ENCODE results near the gene THSD4.

DNA sequence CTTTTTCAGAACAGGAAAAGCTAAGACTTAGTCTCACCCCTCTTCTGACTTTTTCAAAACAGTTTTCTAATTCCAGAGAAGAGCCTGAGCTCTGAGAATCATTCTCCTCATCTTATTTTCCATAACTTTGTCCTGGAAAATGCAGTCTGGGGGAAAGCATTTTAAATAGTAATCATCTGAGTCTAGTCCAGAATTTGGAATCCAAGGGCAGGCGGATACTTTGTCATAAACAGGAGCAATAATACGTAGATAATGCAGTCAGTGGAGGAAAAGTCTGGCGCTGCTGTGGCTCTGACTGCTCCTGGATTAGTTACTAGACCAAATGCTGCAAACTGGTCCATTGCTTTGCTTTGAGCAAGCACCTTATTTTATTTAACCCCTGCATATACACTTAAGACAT is 285.0 kb downstream of the THSD4 start:
- no peak for TF ChIP-seq CTCF (IDR thresholded peaks at IDR 0.05; ENCODE audit: insufficient read depth, low read depth, low read length)
- no peak for TF ChIP-seq EZH2 (IDR thresholded peaks at IDR 0.05; ENCODE audit: insufficient read depth, low read length)
